ENCODE results near the gene SIN3B. TPM values are rescaled to one million over a fixed set of nuclear protein-coding genes. Genes with fewer than 3 reads are reported as not detected.

SIN3B gene
- total and polyA plus RNA-seq, 2 of the 13 experiments (the other 11 are each of a cell fraction or from before 2014, with no cell fraction given), result 12.9 to 25.7 TPM

- Histone ChIP-seq H3K9ac (ENCODE audit: insufficient read depth, low read depth, low read length) (no peak overlapping the region), H3K4me2 (ENCODE audit: low read depth, low read length) (no peak overlapping the region), H3K4me3 (replicated peaks in 1 of 3; ENCODE audit: insufficient read depth in 1 of 3, low read depth in 2 of 3, low read length in 3 of 3) (no peak overlapping the region), H4K20me1 (ENCODE audit: insufficient read depth, low read length) (no peaks in the 10 kb centered on the region), H2AFZ (ENCODE audit: low read length) (no peak overlapping the region), H3K36me3 (replicated peaks in 1 of 2; ENCODE audit: control insufficient read depth in 1 of 2, insufficient read depth in 2 of 2, low read length in 2 of 2) (peaks cover 22 to 43% of the 10 kb centered on the region in 2 experiments), H3K4me1 (ENCODE audit: insufficient read depth, low read length) (peaks cover 12% of the 10 kb centered on the region), H3K79me2 (ENCODE audit: insufficient read depth, low read length) (peaks cover 9% of the 10 kb centered on the region), H3K27ac (ENCODE audit: extremely low read length, insufficient read depth, low read length) (no peak overlapping the region), H3K27me3 (ENCODE audit: control insufficient read depth in 1 of 2, insufficient read depth in 2 of 2, low read length in 2 of 2) (no peaks in the 10 kb centered on the region; a peak in 1 of 5 replicates), H3K9me3 (ENCODE audit: low read length) (no peaks in the 10 kb centered on the region)
- no TSS peak for BruUV-seq (replicated peaks)
- no peak for DNase-seq (ENCODE audit: low spot score)
- intact Hi-C loops (cut with micrococcal nuclease; ENCODE audit: unreplicated experiment), result no loop called here
- in situ Hi-C loops (cut with HindIII; ENCODE audit: extremely low pct_ligation_motif_present, low pct_unique_long_range_greater_than_20kb), result no loop called here
- CTCF ChIA-PET (ENCODE audit: low intra/inter-chr PET ratio, low total read pairs), result no interaction called here
- whole genome bisulfite sequencing (ENCODE audit: low lambda C conversion rate), result 98% methylated on average over 13 of the region's 13 CpGs
- no peak for FAIRE-seq
- TF ChIP-seq NR2F1 (CRISPR knock-in tag; IDR thresholded peaks at IDR 0.05) (no peak), CBX2 (IDR thresholded peaks at IDR 0.05; ENCODE audit: low read depth, low read length) (no peak), CBX2 (CRISPR knock-in tag; IDR thresholded peaks at IDR 0.05; ENCODE audit: low read depth) (no peak), ETV6 (CRISPR knock-in tag; conservative IDR thresholded peaks at IDR 0.05) (no peak), ZBTB14 (CRISPR knock-in tag; IDR thresholded peaks at IDR 0.05) (no peak), ZNF746 (CRISPR knock-in tag; IDR thresholded peaks at IDR 0.05) (no peak)
- ATAC-seq, result no peak
- POLR2A ChIA-PET, result no interaction called here
These were observed 5.5 kb downstream of the SIN3B start for GRCh38 chr19:16834747-16835146.

GRCh38 chr19:16836115-16837034 lies 7.2 kb downstream of the SIN3B start:
- ATAC-seq (no peak), DNase-seq (ENCODE audit: low spot score) (no peak), FAIRE-seq (no peak)
- Histone ChIP-seq H3K36me3 (replicated peaks in 1 of 2; ENCODE audit: control insufficient read depth in 1 of 2, insufficient read depth in 2 of 2, low read length in 2 of 2) (peaks cover 28 to 55% of the 10 kb centered on the region in 2 experiments), H2AFZ (ENCODE audit: low read length) (no peak overlapping the region), H3K79me2 (ENCODE audit: insufficient read depth, low read length) (no peaks in the 10 kb centered on the region), H4K20me1 (ENCODE audit: insufficient read depth, low read length) (no peaks in the 10 kb centered on the region), H3K4me2 (ENCODE audit: low read depth, low read length) (no peak overlapping the region), H3K4me3 (replicated peaks in 1 of 3; ENCODE audit: insufficient read depth in 1 of 3, low read depth in 2 of 3, low read length in 3 of 3) (no peak overlapping the region), H3K9ac (ENCODE audit: insufficient read depth, low read depth, low read length) (no peak overlapping the region), H3K4me1 (ENCODE audit: insufficient read depth, low read length) (no peaks in the 10 kb centered on the region), H3K27ac (ENCODE audit: extremely low read length, insufficient read depth, low read length) (no peak overlapping the region), H3K27me3 (ENCODE audit: control insufficient read depth in 1 of 2, insufficient read depth in 2 of 2, low read length in 2 of 2) (no peaks in the 10 kb centered on the region), H3K9me3 (ENCODE audit: low read length) (no peaks in the 10 kb centered on the region)
- ChIA-PET CTCF (ENCODE audit: low intra/inter-chr PET ratio, low total read pairs) (no interaction called here), POLR2A (no interaction called here)
- in situ Hi-C loops (cut with HindIII; ENCODE audit: extremely low pct_ligation_motif_present, low pct_unique_long_range_greater_than_20kb) (no loop called here), intact Hi-C loops (cut with micrococcal nuclease; ENCODE audit: unreplicated experiment) (no loop called here)
- no TSS peak for BruUV-seq (replicated peaks)
- WGBS (ENCODE audit: low lambda C conversion rate), result 98% methylated on average over 21 of the region's 23 CpGs
- TF ChIP-seq ZNF550 (CRISPR knock-in tag; IDR thresholded peaks at IDR 0.05; ENCODE audit: borderline replicate concordance) (no peak), ARNTL (CRISPR knock-in tag; IDR thresholded peaks at IDR 0.05) (no peak), CTCF (CRISPR knock-in tag; IDR thresholded peaks at IDR 0.05) (peak; percentile 11; the same call in 1 of the 2 replicates), SMAD1 (CRISPR knock-in tag; IDR thresholded peaks at IDR 0.05; ENCODE audit: borderline replicate concordance, low read depth) (no peak), ZNF570 (CRISPR knock-in tag; IDR thresholded peaks at IDR 0.05; ENCODE audit: borderline replicate concordance) (no peak), ZFP41 (CRISPR knock-in tag; IDR thresholded peaks at IDR 0.05; ENCODE audit: borderline replicate concordance) (no peak), ELF3 (CRISPR knock-in tag; IDR thresholded peaks at IDR 0.05) (no peak), MXD3 (CRISPR knock-in tag; IDR thresholded peaks at IDR 0.05) (no peak)
